HUES6 (cell line): ENCODE data around the gene NANOS2.

Experiments
- H3K27ac ChIP-seq: 2 replicates; pipeline ENCODE4 v1.7.0; 2013; ENCODE audit warnings: low read depth, mild to moderate bottlenecking, low read length, inconsistent platforms
- H3K27me3 ChIP-seq: 2 replicates; pipeline ENCODE4 v1.6.1; 2013; ENCODE audit warnings: low read length; ENCODE audit not compliant: control insufficient read depth, insufficient read depth
- H3K36me3 ChIP-seq: 2 replicates; pipeline ENCODE4 v1.6.1; 2013; ENCODE audit warnings: low read length; ENCODE audit not compliant: control insufficient read depth, insufficient read depth
- H3K4me1 ChIP-seq: 2 replicates; pipeline ENCODE4 v1.6.1; 2013; ENCODE audit warnings: low read length; ENCODE audit not compliant: control insufficient read depth, insufficient read depth
- H3K4me3 ChIP-seq: 2 replicates; pipeline ENCODE4 v1.5.1; 2013; ENCODE audit warnings: low read depth, low read length
- H3K9ac ChIP-seq: one replicate; pipeline ENCODE4 v1.6.1; 2013; ENCODE audit warnings: mild to moderate bottlenecking, low read length
- H3K9me3 ChIP-seq: 2 replicates; pipeline ENCODE4 v1.6.1; 2013; ENCODE audit warnings: low read depth, low read length; ENCODE audit not compliant: control insufficient read depth, insufficient read depth

The NANOS2 gene

GRCh38 chr19:45952686-45953505, 38.3 kb upstream of the NANOS2 start:
- Histone ChIP-seq H3K27ac (no peak overlapping the region), H3K9me3 (no peaks in the 10 kb centered on the region), H3K9ac (peak overlapping the region; percentile 9), H3K36me3 (no peaks in the 10 kb centered on the region), H3K4me3 (peak overlapping the region; percentile 67), H3K27me3 (peaks cover 5% of the 10 kb centered on the region; the same call in 1 of the 2 replicates), H3K4me1 (peaks cover 6% of the 10 kb centered on the region)

GRCh38 chr19:45952341-45952685, 37.7 kb upstream of the NANOS2 start:
- Histone ChIP-seq H3K9ac (no peak overlapping the region), H3K36me3 (no peaks in the 10 kb centered on the region), H3K4me3 (peak overlapping the region; percentile 67), H3K27ac (no peak overlapping the region), H3K9me3 (no peaks in the 10 kb centered on the region), H3K4me1 (peaks cover 6% of the 10 kb centered on the region), H3K27me3 (peaks cover 5% of the 10 kb centered on the region; the same call in 1 of the 2 replicates)

- Histone ChIP-seq H3K27me3 (peaks cover 5% of the 10 kb centered on the region; the same call in 1 of the 2 replicates), H3K9ac (no peak overlapping the region), H3K4me1 (no peaks in the 10 kb centered on the region), H3K4me3 (no peak overlapping the region), H3K9me3 (no peaks in the 10 kb centered on the region), H3K27ac (no peak overlapping the region), H3K36me3 (no peaks in the 10 kb centered on the region)
Measured at GRCh38 chr19:45947926-45948325, 33.3 kb upstream of the NANOS2 start.

- H3K4me3 ChIP-seq: no peak overlapping the region
- H3K9ac ChIP-seq: no peak overlapping the region
- no peaks in the 10 kb centered on the region for H3K9me3 ChIP-seq
- no peak overlapping the region for H3K27ac ChIP-seq
- peaks cover 19% of the 10 kb centered on the region; the same call in 1 of the 2 replicates for H3K27me3 ChIP-seq
- H3K4me1 ChIP-seq: no peaks in the 10 kb centered on the region
- H3K36me3 ChIP-seq: no peaks in the 10 kb centered on the region; the same call in 1 of the 2 replicates
Measured at GRCh38 chr19:45940515-45940805, 25.9 kb upstream of the NANOS2 start.

GRCh38 chr19:45939792-45940514, 25.4 kb upstream of the NANOS2 start:
- H3K36me3 ChIP-seq: no peaks in the 10 kb centered on the region; the same call in 1 of the 2 replicates
- H3K27ac ChIP-seq: no peak overlapping the region
- no peak overlapping the region for H3K9ac ChIP-seq
- no peak overlapping the region for H3K4me3 ChIP-seq
- no peaks in the 10 kb centered on the region for H3K4me1 ChIP-seq
- peaks cover 24% of the 10 kb centered on the region; the same call in 1 of the 2 replicates for H3K27me3 ChIP-seq
- H3K9me3 ChIP-seq: no peaks in the 10 kb centered on the region

- peaks cover 32% of the 10 kb centered on the region; the same call in 1 of the 2 replicates for H3K27me3 ChIP-seq
- H3K4me1 ChIP-seq: no peaks in the 10 kb centered on the region
- no peak overlapping the region for H3K27ac ChIP-seq
- H3K9me3 ChIP-seq: no peaks in the 10 kb centered on the region
- H3K9ac ChIP-seq: no peak overlapping the region
- H3K36me3 ChIP-seq: no peaks in the 10 kb centered on the region; the same call in 1 of the 2 replicates
- H3K4me3 ChIP-seq: no peak overlapping the region
Measured at GRCh38 chr19:45938733-45939319, 24.2 kb upstream of the NANOS2 start.

- no peak overlapping the region for H3K27ac ChIP-seq
- no peak overlapping the region for H3K9ac ChIP-seq
- H3K27me3 ChIP-seq: peaks cover 48% of the 10 kb centered on the region; the same call in 1 of the 2 replicates
- no peak overlapping the region for H3K4me3 ChIP-seq
- no peaks in the 10 kb centered on the region for H3K4me1 ChIP-seq
- no peaks in the 10 kb centered on the region for H3K9me3 ChIP-seq
- H3K36me3 ChIP-seq: no peaks in the 10 kb centered on the region; the same call in 1 of the 2 replicates
Measured at GRCh38 chr19:45935267-45935666, 20.7 kb upstream of the NANOS2 start.

GRCh38 chr19:45934551-45935230, 20.1 kb upstream of the NANOS2 start:
- Histone ChIP-seq H3K9ac (no peak overlapping the region), H3K36me3 (no peaks in the 10 kb centered on the region; the same call in 1 of the 2 replicates), H3K27me3 (peaks cover 53% of the 10 kb centered on the region; the same call in 1 of the 2 replicates)

GRCh38 chr19:45933759-45934158, 19.2 kb upstream of the NANOS2 start:
- H3K9me3 ChIP-seq: no peaks in the 10 kb centered on the region
- no peak overlapping the region for H3K4me3 ChIP-seq
- H3K4me1 ChIP-seq: no peaks in the 10 kb centered on the region
- peaks cover 62% of the 10 kb centered on the region for H3K27me3 ChIP-seq
- H3K27ac ChIP-seq: no peak overlapping the region
- no peak overlapping the region for H3K9ac ChIP-seq
- no peaks in the 10 kb centered on the region; the same call in 1 of the 2 replicates for H3K36me3 ChIP-seq

More at GRCh38 chr19:45934551-45935230, 20.1 kb upstream of the NANOS2 start:
- Histone ChIP-seq H3K9me3 (no peaks in the 10 kb centered on the region), H3K27ac (no peak overlapping the region), H3K4me3 (no peak overlapping the region), H3K4me1 (no peaks in the 10 kb centered on the region)

- Histone ChIP-seq H3K9ac (no peak overlapping the region), H3K9me3 (no peaks in the 10 kb centered on the region), H3K36me3 (no peaks in the 10 kb centered on the region), H3K27me3 (peaks cover 59% of the 10 kb centered on the region), H3K4me1 (peaks cover 5% of the 10 kb centered on the region), H3K27ac (no peak overlapping the region), H3K4me3 (no peak overlapping the region)
Measured at GRCh38 chr19:45931055-45931454, 16.5 kb upstream of the NANOS2 start.
